MCF 10A (cell line): ENCODE measurements around the gene GATC. TPM values are rescaled to one million over a fixed set of nuclear protein-coding genes. Genes with fewer than 3 reads are reported as not detected.

Source experiments
- BruUV-seq: library from RNA; stranded (reverse); fragments of 400-500 nt; replicated peaks from 2 replicates; lab custom pipeline; 2021; lab: Mats Ljungman, UMichigan
- CTCF ChIA-PET: fragments of 300-600 bp; sonication (Branson Sonifier 250); formaldehyde crosslinking; extraction: SDS; loops from one replicate; lab custom pipeline; 2021; ENCODE audit warnings: antibody characterized with exemption, inconsistent platforms; lab: Yijun Ruan, JAX
- POLR2A ChIA-PET: fragments of 300-600, 350-650 bp; sonication (Branson Sonifier 250); formaldehyde crosslinking; extraction: SDS; loops from one replicate; lab custom pipeline; 2020; ENCODE audit warnings: antibody characterized with exemption, inconsistent platforms; lab: Yijun Ruan, JAX
- DNase-seq: peaks from one replicate; pipeline ENCODE4 v3.0.0-alpha.2; 2018; ENCODE audit not compliant: unreplicated experiment
- H3K27ac Mint-ChIP-seq: one replicate; pipeline ENCODE4 v1.8.0; 2022; ENCODE audit warnings: mild to moderate bottlenecking, low read depth, mixed read lengths; ENCODE audit not compliant: unreplicated experiment
- H3K27me3 Mint-ChIP-seq: one replicate; pipeline ENCODE4 v1.8.0; 2022; ENCODE audit warnings: mixed read lengths; ENCODE audit not compliant: insufficient read depth, unreplicated experiment
- H3K36me3 Mint-ChIP-seq: one replicate; pipeline ENCODE4 v1.8.0; 2022; ENCODE audit warnings: mild to moderate bottlenecking, moderate library complexity, mixed read lengths; ENCODE audit not compliant: insufficient read depth, unreplicated experiment
- H3K4me1 Mint-ChIP-seq: one replicate; pipeline ENCODE4 v1.8.0; 2022; ENCODE audit warnings: mixed read lengths; ENCODE audit not compliant: insufficient read depth, unreplicated experiment
- H3K4me3 Mint-ChIP-seq: one replicate; pipeline ENCODE4 v1.8.0; 2022; ENCODE audit warnings: mild to moderate bottlenecking, moderate library complexity, mixed read lengths; ENCODE audit not compliant: unreplicated experiment
- H3K9me3 Mint-ChIP-seq: one replicate; pipeline ENCODE4 v1.8.0; 2022; ENCODE audit warnings: mixed read lengths; ENCODE audit not compliant: unreplicated experiment
- CTCF ChIP-seq: fragments of 200-600 bp; IDR thresholded peaks from one replicate; pipeline ENCODE4 v1.8.0; 2022; ENCODE audit warnings: antibody characterized with exemption, mild to moderate bottlenecking; ENCODE audit not compliant: unreplicated experiment
- intact Hi-C: fragments of 100-400 bp; cut with micrococcal nuclease; formaldehyde crosslinking; loops from 2 replicates; pipeline ENCODE4 v1.14.1; 2022
- total RNA-seq: library from RNA; stranded (reverse); gene quantifications from 2 replicates; pipeline ENCODE4 v1.2.3, GENCODE V29; 2022

Gene GATC
- total RNA-seq, 1 experiment from 2014 or later: 32.1 TPM

GRCh38 chr12:120416490-120417216 lies 29.6 kb upstream of the GATC start:
- no TSS peak for BruUV-seq
- TF ChIP-seq CTCF: no peak

GRCh38 chr12:120417917-120418580 lies 28.2 kb upstream of the GATC start:
- Mint-ChIP-seq H3K9me3 (no peaks in the 10 kb centered on the region), H3K4me1 (no peaks in the 10 kb centered on the region), H3K27me3 (no peaks in the 10 kb centered on the region), H3K27ac (peak overlapping the region; percentile 2), H3K36me3 (no peaks in the 10 kb centered on the region), H3K4me3 (no peak overlapping the region)
- DNase-seq: no peak
- TF ChIP-seq CTCF: no peak
- POLR2A ChIA-PET: interaction anchor here (0.6 to 1.0 kb wide), 3 partner anchors 19 to 186 kb away, joined by 3 to 4 read pairs (median 3); no protein-coding TSS in a partner anchor
- CTCF ChIA-PET: interaction anchor here (0.7 to 4.4 kb wide), 4 partner anchors 12 to 62 kb away, joined by 3 to 32 read pairs (median 4); no protein-coding TSS in a partner anchor
- no TSS peak for BruUV-seq
- intact Hi-C loops: no loop called here

More at GRCh38 chr12:120416490-120417216, 29.6 kb upstream of the GATC start:
- H3K36me3 Mint-ChIP-seq: no peaks in the 10 kb centered on the region
- no peaks in the 10 kb centered on the region for H3K4me1 Mint-ChIP-seq
- intact Hi-C loops: no loop called here
- H3K4me3 Mint-ChIP-seq: no peak overlapping the region
- H3K9me3 Mint-ChIP-seq: no peaks in the 10 kb centered on the region
- ChIA-PET CTCF (interaction anchor here (0.6 to 4.4 kb wide), 2 partner anchors 13 to 614 kb away, joined by 3 to 32 read pairs; no protein-coding TSS in a partner anchor), POLR2A (interaction anchor here (1.0 kb wide), 1 partner anchor 21 kb away, joined by 3 read pairs; no protein-coding TSS in a partner anchor)
- H3K27me3 Mint-ChIP-seq: no peaks in the 10 kb centered on the region
- no peak overlapping the region for H3K27ac Mint-ChIP-seq
- DNase-seq: no peak

- no peaks in the 10 kb centered on the region for H3K9me3 Mint-ChIP-seq
- intact Hi-C loops: no loop called here
- no peak for DNase-seq
- H3K4me3 Mint-ChIP-seq: no peak overlapping the region
- no peaks in the 10 kb centered on the region for H3K36me3 Mint-ChIP-seq
- H3K27me3 Mint-ChIP-seq: no peaks in the 10 kb centered on the region
- ChIA-PET POLR2A (no interaction called here), CTCF (interaction anchor here (0.9 kb wide), 1 partner anchor 9 kb away, joined by 5 read pairs; no protein-coding TSS in a partner anchor)
- TF ChIP-seq CTCF: no peak
- no TSS peak for BruUV-seq
- H3K4me1 Mint-ChIP-seq: no peaks in the 10 kb centered on the region
- H3K27ac Mint-ChIP-seq: no peak overlapping the region
Observed at GRCh38 chr12:120421701-120422100, 24.5 kb upstream of the GATC start.

- CTCF ChIA-PET: no interaction called here
- no peaks in the 10 kb centered on the region for H3K4me1 Mint-ChIP-seq
Observed at GRCh38 chr12:120422892-120423456, 23.3 kb upstream of the GATC start.

More at GRCh38 chr12:120422892-120423456, 23.3 kb upstream of the GATC start:
- intact Hi-C loops: no loop called here
- H3K27ac Mint-ChIP-seq: no peak overlapping the region
- no TSS peak for BruUV-seq
- H3K36me3 Mint-ChIP-seq: no peaks in the 10 kb centered on the region
- H3K4me3 Mint-ChIP-seq: no peak overlapping the region
- TF ChIP-seq CTCF: no peak
- DNase-seq: no peak
- POLR2A ChIA-PET: no interaction called here
- no peaks in the 10 kb centered on the region for H3K9me3 Mint-ChIP-seq
- no peaks in the 10 kb centered on the region for H3K27me3 Mint-ChIP-seq
